HG03432 (cell line): ENCODE data around the gene NAPEPLD.
"Not testable (repeated sequence)": the region's sequence is repeated elsewhere in the genome, so short reads cannot be mapped to it uniquely, and the experiment has no call there.

Experiments used
- ATAC-seq: cut with Tn5 transposase; IDR thresholded peaks from one replicate; pipeline ENCODE4 v1.9.1; 2021; ENCODE audit warnings: mild to moderate bottlenecking, moderate library complexity; ENCODE audit not compliant: unreplicated experiment

Gene NAPEPLD

DNA sequence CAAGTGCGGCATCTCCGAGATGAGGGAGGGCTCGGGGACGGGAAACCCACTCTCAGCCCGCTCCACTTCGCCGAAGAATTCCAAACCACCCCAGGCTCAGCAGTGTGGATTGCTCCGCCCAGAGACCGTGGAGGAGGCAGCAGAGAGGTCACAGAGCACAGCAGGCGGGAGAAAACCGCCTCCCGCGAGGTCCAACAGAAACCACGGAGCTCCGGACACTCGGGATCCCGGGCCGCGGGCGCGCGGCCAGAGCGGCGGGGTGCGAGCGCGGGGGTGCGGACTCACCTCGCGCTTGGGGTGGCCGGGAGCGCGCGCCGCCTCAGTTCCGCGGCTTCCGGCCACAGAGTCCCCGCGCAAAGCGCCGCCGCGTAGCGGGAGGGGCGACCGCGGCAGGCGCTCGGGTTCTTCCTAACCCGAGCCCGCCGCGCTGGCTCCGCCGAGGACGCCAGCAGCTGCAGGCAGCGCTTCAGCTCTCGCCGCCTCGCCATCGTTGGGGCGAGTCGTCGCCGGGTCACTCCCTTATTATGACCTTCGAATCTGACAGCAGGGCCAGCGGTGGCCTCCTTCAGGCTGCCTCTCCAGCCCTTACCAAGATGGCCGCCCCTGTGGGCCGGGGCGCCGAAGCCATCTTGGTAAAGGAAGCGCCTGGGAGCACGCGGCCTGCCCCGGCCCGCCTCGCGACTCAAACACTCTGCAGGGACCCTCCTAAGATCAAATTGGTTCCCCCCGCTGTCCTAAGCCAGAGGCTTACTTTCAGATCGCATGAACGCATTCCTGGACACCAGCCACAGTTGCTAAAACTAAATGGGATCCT, at the start of gene NAPEPLD:
Gene NAPEPLD (minus strand): TSS at position 106 of the 814 bp plus-strand sequence. CDS start 20,323 bp downstream, outside the sequence.
- peak; percentile 90 for ATAC-seq

DNA sequence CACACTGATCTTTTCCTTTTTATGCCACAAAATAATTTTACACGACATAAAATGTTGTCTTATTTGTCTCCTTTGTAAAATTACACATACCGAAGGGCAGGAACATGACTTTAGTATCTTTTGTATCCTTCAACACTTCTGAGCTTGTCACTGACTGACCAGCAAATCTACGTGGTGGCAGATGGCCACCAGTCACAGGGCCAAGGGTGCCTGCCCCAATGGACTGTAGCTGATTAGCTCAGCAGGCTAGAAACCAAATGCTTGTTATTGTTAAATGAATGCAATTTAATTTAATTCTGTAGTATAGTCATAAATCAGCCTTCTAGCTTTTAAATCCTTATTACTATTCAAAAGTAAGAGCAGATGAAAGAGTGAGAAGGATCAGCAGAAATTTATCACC, 49.2 kb upstream of the NAPEPLD start:
- not testable (repeated sequence) for ATAC-seq

DNA sequence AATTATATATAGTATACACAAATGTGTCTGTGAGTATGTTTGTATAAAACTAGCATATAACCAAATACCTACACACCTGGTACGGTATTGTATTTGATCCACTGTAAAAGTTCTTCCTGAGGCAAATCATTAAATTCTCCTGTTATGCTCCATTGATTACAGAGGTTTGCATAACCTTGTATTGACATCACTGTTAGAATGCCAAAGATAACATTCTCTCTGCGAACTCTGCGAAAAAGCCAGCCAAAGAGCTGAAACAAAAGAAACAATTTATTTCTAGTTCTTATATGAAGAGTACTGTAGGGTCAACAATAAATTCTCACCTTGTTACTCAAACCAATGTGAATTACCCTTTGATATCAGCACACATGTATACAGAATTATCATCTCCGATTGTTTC, 46.5 kb upstream of the NAPEPLD start:
- ATAC-seq: not testable (repeated sequence)

- not testable (repeated sequence) for ATAC-seq
These were observed 23.7 kb upstream of the NAPEPLD start for GRCh38 chr7:103172415-103173146.

DNA sequence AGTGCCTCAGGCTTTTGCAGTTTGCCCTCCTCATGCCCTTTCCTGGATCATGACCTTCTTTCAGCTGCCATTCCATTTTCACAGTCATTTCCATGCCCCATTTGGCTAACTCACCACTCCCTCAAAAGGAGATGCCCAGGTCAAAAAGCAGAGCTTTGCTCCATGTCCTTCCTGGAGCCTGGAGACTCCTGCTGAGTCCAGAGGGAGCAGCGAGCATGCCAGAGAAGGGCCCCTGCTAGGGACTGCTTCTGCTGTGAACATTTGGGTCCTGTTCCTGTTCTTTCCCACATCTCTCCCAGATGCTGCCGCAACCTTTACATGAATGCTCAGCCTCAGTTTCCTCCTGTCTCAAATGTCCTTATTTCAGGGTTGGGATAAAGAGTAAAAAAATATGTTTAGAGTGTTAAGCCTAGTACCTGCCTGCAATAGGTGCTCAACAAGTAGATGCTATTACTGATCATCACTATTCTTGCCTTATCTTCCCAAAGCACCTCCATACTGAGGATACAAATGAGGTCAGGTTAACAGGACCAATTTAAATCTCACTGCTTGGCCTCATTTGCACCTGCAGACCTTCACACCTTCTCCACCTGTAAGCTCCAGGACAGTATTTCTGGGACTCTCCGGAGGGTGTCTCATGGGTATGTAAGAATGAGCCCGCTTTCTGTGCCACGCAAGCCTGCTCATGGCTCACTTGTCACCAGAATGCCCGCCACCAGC, 23.0 kb upstream of the NAPEPLD start:
- ATAC-seq: not testable (repeated sequence)

- not testable (repeated sequence) for ATAC-seq
These were observed 18.1 kb upstream of the NAPEPLD start for GRCh38 chr7:103166921-103167544.

DNA sequence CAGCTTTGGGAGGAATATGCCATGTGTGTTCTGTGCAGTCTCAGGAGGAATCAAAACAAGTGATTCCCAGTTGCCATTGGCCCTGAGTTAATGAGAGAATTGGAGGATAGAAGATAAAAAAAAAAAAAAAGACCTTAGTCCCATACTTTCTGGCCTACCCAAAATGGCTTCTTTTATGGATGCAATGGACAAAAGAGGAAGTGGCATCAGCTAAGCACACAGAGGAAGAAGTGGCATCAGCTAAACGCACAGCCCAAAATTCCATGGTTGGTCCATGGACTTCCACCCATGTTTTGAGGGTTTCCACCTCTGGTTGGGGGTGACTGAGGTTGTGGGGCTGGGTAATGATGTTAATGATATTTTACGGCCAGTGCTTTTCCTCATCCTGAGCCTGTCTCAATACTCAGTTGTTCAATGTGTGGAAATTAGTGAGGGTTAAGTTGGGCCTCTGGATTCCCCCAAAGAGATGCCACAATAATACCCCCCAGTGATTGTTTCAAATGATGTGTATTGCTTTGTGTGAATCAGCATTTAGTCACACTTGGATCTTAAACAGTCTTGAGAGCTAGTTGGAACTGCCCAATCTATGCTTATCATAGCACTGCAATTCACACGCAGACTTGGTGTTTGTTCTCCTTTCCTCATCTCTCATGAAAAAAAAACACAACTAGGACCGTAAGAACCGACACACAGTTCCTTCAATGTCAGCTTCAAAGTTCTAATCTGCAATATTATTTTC, 14.4 kb upstream of the NAPEPLD start:
- not testable (repeated sequence) for ATAC-seq

GRCh38 chr7:103162641-103163040, 13.7 kb upstream of the NAPEPLD start:
- ATAC-seq: not testable (repeated sequence)

- ATAC-seq: not testable (repeated sequence)
These were observed 13.2 kb upstream of the NAPEPLD start for GRCh38 chr7:103161998-103162616.

GRCh38 chr7:103159072-103159471, 10.2 kb upstream of the NAPEPLD start:
- not testable (repeated sequence) for ATAC-seq

DNA sequence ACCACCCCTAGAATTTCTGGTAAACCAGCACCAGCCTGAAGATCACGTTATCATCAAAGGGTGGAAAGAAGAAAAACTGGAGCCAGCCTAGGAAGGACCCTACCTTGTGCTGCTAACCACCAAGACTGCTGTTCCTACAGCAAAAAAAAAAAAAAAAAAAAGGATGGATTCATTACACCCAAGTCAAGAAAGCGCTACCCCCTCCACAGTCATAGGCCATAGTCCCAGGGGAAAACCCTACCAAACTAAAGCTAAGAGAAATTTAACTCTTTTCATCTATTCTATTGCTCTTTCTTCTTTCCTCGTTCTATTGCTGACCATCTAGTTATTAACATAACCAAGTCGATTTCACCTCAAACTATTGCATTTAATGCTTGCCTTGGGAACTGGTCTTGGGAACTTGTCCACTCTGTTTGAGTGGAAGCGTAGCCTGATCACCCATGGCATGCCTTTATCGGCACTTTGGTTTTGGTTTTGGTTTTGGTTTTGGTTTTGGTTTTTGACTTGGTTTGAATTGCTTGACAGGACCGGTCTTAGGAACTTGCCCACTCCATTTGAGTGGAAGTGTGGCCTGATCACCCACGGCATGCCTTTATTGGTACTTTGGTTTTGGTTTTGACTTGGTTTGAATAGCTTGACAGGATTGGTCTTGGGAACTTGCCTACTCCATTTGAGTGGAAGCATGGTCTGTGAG, 6.6 kb upstream of the NAPEPLD start:
- ATAC-seq: peak; percentile 66

DNA sequence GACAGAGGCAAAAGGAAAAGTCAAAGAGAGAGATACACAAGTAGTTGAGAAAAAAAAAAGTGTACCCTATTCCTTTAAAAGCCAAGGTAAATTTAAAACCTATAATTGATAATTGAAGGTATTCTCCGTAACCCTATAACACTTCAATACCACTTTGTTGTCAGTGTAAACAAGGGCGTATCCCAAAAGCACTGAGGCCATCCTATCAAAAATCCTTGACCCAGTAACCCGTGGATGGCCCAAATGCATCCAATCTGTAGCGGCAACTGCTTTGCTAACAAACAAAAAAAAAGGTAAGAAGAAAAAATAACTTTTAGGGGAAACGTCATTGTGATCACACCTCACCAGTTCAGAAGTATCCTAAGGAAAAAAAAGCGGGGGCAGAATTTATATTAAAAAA, 5.1 kb upstream of the NAPEPLD start:
- ATAC-seq: no peak

DNA sequence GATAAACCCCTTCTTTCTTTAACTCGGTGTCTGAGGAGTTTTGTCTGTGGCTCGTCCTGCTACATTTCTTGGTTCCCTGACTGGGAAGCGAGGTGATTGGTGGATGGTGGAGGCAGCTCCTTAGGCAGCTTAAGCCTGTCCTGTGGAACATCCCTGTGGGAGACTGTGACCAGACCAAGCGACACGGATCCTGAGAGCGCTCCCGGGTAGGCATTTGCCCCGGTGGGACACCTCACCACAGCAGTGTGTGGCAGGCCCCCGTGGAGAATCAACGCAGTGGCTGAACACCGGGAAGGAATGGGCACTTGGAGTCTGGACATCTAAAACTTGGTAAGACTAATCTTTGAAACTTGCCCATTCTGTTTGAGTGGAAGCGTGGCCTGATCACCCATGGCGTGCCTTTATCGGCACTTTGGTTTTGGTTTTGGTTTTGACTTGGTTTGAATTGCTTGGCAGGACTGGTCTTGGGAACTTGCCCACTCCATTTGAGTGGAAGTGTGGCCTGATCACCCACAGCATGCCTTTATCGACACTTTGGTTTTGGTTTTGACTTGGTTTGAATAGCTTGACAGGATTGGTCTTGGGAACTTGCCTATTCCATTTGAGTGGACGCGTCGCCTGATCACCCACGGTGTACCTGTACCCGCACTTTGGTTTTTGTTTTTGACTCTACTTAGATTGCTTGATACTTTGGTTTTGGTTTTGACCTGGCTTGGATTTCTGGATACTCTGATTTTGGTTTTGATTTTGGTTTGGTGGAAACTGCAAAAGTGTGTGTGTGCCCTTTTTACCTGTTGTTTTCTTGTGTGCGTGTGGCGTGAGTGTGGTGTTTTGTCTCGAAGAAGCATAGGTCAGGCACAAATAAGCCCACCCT, 4.1 kb upstream of the NAPEPLD start:
- not testable (repeated sequence) for ATAC-seq

GRCh38 chr7:103151993-103152676, 3.2 kb upstream of the NAPEPLD start:
- ATAC-seq: not testable (repeated sequence)

DNA sequence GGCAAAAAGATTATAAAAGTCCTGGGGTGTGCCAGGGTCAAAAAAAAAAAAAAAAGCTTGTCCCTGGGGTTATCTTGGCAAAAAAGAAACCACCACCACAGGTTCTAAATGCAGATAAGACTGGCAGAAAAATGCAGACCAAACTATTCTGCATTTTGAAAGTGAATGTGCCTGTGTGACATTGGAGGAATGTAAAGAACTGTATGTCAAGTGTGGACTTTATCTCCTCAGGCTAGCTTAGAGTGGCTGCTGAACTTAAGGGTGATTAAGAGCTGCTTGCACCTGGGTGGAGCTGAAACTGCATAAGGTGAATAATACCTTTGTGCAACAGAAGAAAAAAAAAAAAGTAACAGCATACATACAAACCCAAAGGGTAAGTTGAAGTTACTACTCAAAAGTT, 1.3 kb upstream of the NAPEPLD start:
- ATAC-seq: no peak

DNA sequence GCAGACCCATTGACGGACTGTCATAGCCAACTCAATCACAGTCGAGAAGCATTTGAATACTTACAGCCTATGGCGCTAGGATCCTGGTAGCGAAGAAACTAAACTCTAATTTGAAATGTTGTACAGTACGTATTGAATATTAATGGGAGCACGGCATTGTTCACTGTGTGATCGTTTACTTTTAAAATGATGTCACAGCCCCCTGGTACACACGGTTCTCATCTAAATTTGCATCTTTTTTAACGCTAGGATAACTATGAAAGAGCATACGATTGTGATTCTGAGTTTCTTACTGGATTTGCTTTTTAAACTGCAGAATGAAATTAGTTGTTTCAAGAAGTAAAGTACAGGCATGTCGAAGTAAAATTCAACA, 895 bp upstream of the NAPEPLD start:
- ATAC-seq: peak; percentile 12

- no peak for ATAC-seq
These were observed 537 bp downstream of the NAPEPLD start for GRCh38 chr7:103148131-103148993.
